Activated CD4-positive, alpha-beta T cell treated with anti-CD3 and anti-CD28 coated beads for 24 hours (primary cell): Measurements from ENCODE around the gene ROR2.

Experiments
- DNase-seq, 2 donors: peaks; one replicate each; pipeline ENCODE4 v3.0.0-alpha.2; 2020; ENCODE audit warnings: low read depth in 2 of 2

Gene ROR2

DNA sequence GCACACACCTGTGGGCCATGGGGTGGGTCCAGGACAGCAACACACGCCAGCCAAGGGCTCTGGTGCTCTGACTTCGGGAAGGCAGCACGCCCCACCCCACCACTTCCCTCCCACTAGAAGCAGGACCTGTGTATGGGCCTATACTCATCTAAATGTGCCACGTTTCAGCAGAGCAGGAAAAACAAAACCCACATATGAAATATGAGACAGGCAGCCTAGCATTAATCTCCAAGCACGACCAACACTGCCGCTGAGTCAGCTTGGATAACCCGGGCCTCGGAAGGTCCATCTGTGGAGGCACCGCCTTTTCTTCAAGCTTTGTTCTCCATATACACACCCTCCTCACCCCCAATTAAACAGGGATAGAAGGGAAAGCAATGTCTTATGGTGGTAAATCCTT, 203.1 kb downstream of the ROR2 start:
- no peak for DNase-seq

GRCh38 chr9:91746357-91746756, 203.7 kb downstream of the ROR2 start:
- DNase-seq = no peak

GRCh38 chr9:91744114-91744513, 205.9 kb downstream of the ROR2 start:
- no peak for DNase-seq

- no peak for DNase-seq
Observed at GRCh38 chr9:91741522-91741921, 208.5 kb downstream of the ROR2 start.

GRCh38 chr9:91740701-91741100, 209.3 kb downstream of the ROR2 start:
- DNase-seq = no peak

DNA sequence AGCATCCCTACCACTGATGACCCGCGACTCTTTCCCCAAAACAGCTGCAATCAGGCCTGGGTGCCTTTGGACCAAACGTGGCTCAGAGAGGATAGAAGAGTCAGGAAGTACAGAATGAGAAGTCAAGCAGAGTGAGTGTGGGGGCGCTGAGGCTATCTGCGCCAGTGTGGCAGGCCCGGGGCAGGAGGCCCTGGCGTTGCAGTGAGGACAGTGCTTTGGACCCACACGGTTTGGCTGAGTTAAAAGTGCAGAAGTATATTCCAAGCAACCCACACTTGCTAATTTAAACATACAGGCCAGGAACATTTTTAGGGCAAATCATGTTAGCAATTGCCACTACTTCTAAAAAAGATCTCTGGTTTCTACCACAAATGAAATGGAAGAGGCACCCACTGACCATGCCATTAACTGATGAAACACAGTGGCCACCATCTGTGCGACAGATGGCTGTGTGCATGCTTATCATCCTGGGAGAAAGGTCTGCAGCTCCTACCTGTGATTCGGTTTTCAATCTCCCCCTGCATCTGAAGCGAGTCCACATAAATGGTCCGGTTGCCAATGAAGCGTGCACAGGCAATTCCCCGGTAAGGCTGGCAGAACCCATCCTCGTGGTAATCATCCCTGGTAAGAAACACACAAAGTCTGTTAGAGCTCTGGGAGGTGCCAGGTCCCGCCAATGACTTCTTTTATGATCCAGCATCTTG, 213.0 kb downstream of the ROR2 start:
- no peak for DNase-seq

- DNase-seq = no peak
Observed at GRCh38 chr9:91736311-91736710, 213.7 kb downstream of the ROR2 start.

GRCh38 chr9:91735049-91735448, 215.0 kb downstream of the ROR2 start:
- no peak for DNase-seq

- DNase-seq = peak; percentile 45 to 61
Observed at GRCh38 chr9:91734371-91734981, 215.6 kb downstream of the ROR2 start.

DNA sequence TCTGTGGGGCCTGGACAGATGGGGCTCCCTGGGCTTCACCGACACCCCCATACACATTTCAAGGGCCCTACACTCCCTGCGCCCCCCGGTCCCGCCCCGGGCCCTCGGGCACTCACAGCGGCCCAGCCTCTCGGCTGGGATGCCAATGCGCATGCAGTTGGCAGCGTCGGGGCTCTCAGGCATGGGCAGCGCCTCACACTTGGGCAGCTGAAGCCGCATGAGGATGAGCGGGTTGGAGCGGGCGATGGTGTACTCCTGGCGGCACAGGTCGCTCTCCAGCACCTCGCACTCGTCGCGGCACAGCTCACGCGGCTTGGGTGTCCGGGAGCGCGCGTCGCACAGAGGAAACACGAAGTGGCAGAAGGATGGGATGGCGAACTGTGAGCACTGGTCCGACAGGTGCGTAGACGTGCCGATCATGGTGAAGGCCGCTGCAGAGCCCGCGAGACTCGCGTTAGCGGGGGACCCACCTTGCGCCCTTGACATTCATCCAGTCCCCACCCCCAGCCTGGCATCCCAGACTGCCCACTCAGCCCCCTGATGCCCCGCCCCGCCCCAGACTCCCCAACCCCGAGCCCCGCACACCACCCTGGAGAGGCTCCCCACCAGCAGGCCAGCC, 216.9 kb downstream of the ROR2 start:
- DNase-seq = no peak

DNA sequence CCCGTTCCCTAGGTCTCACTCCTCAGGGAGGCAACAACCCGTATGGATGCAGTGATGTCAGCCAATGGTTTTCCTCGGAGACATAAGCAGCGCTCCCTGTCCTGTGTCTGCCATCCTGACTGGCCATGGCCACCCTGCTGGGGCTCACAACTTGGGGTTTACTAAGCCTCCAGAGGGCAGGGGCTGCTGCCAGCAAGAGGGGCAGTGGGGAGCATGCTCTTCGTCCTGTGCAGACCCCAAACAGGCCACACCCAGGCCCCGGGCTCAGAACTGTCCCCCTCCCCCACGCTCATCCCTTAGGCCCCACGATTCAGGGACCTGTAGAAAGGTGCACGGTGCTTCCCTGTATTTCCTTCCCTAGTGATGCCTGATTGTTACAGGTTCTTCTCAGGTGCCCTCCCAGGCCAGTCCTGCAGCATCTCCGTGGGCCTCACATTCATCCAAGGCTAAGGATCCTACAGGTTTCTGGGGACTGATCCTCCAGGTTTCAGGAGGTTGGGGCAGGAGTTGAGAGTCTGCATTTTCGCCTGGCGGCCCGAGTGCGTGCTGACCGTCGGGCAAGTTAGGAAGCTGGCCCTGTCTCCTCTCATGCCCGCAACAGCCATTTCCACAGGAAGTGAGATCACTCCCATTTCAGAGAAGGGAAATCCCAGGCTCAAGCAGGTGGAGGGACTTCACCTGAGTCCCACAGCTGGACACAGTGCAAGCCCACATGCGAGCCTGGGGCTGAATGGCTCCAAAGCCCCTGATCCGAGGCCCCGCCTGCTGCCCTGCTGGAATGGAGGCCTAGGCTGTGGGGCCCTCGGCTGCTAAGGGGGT, 217.6 kb downstream of the ROR2 start:
- DNase-seq = no peak

DNA sequence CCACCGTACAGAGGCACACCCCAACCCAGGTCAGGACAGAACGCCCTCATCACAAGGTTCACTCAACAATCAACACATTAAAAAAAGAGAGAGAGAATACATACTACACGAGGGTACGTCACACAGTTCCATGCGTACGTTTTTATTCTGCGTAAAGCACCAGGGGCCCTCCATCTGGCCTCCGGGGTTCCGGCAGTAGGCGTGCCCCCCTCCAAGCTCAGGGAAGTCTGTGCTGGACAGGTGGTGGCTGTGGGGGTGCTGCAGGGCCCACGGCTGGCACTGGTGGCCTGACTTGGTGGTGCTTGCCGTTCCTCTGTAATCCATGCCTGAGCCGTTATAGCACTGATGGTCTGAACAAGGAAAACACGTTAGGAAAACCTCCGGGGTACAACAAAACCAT, 219.2 kb downstream of the ROR2 start:
- no peak for DNase-seq

GRCh38 chr9:91729558-91729842, 220.5 kb downstream of the ROR2 start:
- no peak for DNase-seq

GRCh38 chr9:91727972-91728371, 222.1 kb downstream of the ROR2 start:
- no peak for DNase-seq

DNA sequence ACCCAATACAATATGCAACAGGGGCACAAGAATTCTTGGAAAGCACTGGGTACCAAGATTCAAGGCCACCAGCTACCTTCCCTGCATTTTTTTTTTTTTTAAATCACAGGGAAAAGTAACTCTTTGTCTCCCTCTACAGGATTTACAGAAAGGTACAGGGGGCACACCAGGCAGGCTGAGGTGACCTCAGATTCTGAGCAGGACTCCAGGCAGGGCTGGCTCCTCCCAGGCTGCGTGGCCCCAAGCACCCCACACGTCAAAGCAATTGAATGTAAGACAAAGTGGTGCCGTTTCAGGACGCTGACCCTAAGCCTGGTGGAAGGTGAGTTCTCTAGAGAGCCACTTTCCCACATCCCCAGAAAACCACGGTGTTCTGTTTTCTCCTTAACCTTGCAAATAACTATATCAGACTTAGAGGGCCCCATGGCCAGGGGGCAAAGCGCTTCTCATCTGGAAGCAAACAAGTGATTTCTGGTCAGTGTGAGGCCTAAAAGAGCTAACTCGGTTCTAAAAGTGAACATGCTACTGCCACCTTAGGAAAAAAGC, 222.6 kb downstream of the ROR2 start:
- DNase-seq = peak; percentile 4 to 15

DNA sequence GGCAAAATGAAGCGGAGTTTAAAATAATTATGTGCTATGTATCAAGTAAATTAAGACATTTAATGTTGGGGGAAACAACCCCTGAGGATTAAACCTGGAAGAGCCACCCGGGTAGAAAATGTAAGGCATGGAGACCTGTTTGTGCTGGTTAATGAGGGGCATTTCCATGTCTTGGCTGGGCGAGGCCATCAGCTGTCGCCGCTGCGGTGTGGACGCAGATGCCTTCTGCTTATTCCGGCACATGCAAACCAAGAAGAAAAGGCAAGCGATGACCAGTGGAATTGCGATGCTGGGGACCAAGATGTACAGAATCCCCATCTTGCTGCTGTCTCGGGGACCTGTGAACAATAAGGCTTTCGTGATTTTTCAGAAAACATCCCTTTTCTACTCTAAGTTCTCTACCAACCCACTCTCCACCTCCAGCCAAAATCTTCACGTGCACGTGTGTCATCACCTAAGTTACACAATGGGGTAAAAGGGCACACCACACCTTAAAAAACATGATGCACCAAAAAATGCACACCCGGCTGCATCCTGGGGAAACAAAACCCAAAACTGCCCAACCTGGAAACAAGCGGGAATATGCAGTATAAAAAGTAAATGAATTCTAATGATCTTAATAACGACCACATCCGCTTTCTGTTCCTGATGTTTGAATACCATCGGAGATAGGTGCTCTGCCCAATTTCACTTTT, 223.5 kb downstream of the ROR2 start:
- DNase-seq = no peak

GRCh38 chr9:91725651-91726050, 224.4 kb downstream of the ROR2 start:
- no peak for DNase-seq

GRCh38 chr9:91724609-91725505, 225.2 kb downstream of the ROR2 start:
- no peak for DNase-seq

DNA sequence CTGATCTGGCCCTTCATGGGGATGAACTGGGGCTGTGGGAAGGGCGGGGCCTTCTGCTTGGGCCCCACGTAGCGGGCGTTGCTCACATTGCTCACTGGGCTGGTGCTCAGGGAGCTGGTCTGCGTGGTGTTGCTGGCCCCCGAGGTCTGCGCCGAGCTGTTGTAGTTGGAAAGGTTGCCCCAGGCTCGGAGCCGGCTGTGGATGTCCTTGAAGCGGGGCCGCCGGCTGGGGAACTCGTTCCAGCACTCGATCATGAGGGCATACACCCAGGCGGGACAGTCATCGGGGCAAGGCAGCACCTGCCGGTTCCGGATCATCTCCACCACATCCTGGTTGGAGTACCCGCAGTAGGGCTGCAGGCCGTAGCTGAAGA, 226.0 kb downstream of the ROR2 start:
- DNase-seq = no peak

DNA sequence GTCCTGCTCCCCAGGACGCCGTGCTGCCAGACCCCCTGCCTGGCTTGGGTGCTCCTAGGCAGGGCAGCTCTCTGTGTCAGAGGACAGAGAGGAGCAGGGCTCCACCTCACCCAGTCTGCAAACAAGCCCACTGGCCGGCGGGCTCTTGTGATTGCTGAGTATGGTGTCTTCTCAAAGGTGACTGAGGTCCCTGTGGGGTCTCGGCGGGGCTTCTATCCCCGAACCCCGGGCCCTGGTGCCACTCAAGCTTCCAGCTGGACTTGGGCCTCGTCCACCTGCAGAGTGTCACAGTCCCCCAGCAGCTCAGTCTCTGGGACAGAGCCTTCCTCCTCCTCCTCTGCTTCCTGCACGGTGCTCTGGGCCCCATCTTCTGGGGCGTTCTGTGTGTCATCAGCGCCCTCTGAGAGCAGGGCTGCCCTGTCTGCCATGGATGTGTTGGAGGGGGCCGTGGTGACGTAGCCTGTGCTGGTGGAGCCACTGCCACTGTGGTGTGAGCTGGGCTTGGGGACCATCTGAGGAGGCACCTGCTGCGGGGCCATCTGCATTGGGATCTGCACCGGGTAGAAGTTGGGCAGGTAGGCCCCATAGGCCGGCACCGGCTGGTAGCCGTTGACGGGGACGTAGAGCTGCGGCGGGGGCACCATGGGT, 226.5 kb downstream of the ROR2 start:
- DNase-seq = no peak
